Suppressor macrophage treated with lipopolysaccharide for 4 hours (primary cell): ENCODE measurements around the gene CD33.

Experiments
- DNase-seq: peaks from one replicate; pipeline ENCODE4 v3.0.0-alpha.2; 2020

Gene CD33

DNA sequence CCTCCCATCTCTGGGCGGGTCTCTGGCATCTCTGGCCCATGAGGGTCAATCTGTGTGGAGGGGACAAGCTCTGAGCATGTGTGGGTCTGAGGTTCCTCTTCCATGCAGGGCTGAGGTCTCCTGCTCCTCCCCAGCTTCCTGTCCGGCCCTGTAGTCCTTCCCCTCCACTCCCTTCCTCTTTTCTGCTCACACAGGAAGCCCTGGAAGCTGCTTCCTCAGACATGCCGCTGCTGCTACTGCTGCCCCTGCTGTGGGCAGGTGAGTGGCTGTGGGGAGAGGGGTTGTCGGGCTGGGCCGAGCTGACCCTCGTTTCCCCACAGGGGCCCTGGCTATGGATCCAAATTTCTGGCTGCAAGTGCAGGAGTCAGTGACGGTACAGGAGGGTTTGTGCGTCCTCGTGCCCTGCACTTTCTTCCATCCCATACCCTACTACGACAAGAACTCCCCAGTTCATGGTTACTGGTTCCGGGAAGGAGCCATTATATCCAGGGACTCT, at the start of gene CD33:
TSS of gene CD33 (plus strand) at position 183 of the 496 bp plus-strand sequence. CDS start at position 222, 39 bp downstream.
- peak; percentile 81 for DNase-seq

DNA sequence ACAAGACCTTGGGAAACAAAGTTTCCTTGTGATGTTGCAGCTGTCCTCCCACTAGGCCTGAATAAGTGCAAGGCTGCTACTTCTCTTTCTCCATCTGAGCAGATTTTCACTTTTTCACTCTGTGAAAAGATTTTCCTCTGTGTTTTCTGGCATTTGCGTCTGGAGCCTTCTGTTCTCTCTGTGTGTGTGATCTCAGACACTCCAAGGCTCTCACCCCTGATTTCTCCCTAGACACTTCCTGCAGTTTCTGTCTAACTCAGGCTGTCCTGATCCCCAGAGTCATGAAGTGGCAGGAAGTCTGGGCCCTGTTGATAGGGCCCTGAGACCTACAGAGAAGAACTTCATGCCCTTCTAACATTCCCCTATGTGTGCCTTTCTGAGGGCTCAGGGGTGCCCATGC, 45.6 kb upstream of the CD33 start:
- no peak for DNase-seq

DNA sequence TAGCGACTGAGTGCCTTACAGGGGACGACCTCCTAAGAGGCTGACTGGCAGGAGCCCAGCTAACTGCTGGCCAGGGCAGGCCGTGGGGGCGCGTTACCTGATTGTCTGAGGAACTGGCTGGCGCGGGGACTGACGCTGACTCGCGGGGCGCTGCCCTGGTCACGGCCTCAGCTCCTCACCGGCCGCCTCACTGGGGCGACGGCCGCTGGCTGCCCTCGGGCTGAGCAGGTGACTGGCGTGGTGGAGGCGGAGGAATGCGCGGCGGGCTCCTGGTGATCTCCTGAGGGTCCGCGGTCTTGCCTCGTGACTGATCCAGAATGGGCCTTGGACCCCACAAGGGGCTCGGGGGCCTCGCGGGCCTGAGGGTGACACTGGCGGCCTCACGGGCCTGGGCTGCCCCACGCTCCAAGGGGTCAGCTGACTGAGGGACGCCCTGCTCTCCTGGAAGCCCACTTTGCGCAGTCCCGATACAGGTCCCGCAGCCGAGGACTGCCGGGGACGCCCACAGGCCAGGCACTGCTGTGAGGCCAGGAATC, 43.4 kb upstream of the CD33 start:
- no peak for DNase-seq

DNA sequence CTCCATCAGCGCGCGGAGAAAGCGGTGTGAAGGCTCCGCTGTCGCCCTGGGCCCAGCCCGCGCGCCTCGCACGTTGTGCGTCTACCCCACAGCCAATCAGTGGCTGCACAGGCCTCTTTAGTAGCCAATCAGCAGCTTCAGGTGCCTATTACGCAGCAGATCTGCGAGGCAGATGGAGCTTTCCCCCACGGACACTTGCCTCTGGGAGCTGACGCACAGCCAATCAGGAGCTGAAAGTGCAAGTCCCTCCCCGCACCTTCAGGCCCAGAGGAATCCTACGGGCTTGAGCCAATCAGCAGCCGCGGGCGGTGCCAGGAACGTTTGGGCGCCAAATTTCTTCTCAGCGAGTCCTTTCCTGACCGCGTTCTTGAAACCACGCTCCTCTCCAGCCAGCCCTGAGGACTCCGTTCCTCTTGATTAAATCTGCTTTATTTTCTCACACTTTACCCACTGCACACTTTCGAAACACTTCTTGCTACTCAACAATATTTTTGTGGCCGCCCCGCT, 42.9 kb upstream of the CD33 start:
- peak; percentile 38 for DNase-seq

DNA sequence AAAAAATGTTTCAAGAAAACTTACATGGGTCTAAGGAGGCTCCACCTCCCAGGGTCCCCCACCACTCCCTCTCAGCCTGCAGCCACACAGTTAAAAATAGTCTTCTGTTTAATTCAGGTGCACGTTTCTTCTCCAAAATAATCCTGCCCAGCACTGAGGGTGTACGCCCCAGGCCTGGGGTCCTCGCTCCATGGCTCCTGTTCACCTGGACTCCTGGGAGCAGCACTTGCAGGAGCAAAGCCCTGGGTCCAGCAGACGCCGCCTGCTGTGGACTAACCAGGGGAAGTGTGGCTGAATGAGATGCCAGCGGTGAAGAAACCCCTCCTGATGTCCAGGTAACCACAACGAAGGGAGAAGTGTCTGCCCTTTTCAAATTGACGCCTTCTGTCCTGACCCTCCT, 41.3 kb upstream of the CD33 start:
- no peak for DNase-seq

DNA sequence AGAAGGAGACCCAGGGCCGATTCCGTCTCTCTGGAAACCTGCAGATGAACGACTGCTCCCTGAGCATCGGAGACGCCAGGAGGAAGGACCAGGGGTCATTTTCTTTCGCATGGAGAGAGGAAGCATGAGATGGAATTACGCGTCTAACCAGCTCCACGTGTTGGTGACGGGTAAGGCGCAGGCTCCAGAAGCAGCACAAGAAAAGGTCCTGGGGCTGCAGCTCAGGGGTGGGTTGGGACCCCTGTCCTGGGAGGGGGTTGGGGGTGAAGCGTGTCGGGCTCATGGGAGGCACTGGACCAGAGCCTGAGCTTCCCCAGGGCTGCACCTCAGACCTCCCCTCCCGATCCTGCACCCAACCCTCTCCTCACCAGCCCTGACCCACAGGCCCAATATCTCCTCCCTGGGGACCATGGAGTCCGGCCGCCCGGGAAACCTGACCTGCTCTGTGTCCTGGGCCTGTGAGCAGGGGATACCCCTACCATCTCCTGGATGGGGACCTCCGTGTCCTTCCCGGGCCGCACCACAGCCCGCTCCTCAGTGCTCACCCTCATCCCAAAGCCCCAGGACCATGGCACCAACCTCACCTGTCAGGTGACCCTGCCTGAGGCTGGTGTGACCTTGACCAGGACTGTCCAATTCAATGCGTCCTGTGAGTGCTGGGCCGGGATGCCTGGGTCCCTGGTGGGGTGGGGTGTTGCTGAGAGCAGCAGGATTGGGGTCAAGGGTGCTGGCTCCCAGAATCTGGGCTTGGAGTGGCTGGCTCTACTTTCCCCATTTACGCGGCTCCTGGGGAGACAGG, 39.6 kb upstream of the CD33 start:
- DNase-seq: no peak

DNA sequence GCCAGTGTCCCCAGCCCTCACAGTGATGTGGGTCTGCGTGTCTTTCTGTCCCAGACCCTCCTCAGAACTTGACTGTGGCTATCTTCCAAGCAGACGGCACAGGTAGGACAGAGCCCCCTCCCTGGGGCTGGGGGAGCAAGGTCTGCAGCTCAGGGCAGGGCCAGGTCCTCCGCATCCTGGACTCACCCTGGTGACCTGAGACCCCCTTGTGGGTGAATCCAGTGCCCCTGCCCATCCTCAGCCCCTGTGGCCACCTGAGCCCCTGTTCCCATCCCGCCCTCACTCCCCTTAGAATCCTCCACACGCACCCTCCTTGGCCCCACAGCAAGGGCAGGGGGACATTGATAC, 39.0 kb upstream of the CD33 start:
- no peak for DNase-seq

DNA sequence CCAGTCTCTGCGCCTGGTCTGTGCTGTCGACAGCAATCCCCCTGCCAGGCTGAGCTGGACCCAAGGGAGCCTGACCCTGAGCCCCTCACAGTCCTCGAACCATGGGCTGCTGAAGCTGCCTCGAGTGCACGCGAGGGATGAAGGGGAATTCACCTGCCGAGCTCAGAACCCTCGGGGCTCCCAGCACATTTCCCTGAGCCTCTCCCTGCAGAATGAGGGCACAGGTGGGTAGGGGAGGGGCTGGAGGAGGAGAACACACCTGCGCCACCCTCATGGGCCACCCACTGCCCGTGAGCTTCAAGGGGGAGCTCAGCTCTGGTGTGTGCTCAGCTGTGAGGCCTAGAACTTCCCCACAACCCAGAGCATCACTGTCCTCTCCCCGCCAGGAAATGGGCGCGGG, 38.6 kb upstream of the CD33 start:
- DNase-seq: no peak

DNA sequence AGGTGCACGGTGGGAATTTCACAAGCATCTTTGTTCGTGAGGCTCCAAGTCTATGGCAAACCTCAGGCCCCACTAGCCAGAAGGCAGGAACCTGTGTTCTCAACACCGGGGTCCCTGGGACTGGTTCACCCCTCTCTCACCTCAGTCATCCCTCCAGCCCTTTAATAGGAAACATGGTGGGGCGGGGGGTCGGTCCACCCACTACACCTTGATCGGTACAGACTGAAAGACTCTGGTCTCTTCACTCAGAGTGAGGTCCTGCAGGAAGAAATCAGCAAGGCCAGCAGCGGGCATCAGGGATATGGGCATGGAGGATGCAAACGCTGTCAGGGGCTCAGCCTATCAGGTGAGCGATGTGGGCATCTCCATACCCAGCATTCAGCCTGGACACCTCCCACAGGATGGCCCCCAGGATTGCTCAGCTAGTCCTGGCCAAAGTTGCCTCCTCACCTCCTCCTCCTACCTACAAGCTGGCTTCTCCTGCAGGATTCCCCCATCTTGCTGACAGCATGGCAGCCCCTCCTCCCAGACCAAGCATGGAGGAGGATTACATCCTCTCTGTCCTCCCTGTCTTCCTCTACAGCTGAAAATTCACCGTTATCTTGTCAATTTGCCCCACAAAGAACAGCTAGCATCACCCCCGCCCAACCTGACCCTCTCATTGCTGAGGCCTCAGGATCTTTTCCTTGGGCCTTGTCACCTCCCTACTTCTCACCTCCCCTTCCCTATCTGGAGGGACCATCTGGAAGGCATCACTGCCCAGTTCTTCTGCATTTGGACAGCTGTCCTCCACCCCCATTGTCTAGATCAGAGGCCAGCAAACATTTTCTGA, 37.3 kb upstream of the CD33 start:
- DNase-seq: no peak

DNA sequence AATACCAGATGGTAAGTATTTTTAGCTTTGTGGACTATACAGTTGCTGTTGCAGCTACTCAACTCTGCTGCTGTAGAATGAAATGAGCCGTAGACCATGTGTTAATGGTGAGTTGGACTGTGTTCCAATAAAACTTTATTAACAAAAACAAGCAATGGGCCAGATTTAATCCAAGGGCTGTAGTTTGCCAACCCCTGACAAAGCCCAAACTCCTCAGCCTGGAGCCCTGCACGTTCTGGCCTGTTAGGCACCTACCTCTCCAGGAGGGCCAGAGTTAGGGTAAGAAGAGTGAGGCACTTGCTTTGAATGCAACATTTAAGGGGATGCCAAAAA, 36.7 kb upstream of the CD33 start:
- DNase-seq: no peak

DNA sequence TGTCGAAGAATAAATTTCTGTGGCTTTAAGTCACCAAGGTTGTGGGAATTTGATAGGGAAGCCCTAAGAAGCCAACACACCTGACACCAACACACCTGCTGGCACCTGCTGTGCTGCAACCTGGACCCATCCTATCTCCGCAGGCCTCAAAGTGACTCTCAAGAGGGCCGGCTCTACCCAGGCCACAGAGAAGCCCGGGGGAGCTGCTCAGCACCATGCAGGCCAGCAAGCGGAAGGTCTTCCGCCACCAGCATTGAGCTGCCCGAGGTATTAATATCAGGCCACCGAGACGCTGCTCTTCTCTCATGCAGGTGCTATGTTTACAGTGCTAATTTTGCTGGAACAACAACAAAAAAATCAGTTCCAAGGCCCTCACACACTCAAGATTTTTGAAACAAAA, 32.2 kb upstream of the CD33 start:
- DNase-seq: no peak

DNA sequence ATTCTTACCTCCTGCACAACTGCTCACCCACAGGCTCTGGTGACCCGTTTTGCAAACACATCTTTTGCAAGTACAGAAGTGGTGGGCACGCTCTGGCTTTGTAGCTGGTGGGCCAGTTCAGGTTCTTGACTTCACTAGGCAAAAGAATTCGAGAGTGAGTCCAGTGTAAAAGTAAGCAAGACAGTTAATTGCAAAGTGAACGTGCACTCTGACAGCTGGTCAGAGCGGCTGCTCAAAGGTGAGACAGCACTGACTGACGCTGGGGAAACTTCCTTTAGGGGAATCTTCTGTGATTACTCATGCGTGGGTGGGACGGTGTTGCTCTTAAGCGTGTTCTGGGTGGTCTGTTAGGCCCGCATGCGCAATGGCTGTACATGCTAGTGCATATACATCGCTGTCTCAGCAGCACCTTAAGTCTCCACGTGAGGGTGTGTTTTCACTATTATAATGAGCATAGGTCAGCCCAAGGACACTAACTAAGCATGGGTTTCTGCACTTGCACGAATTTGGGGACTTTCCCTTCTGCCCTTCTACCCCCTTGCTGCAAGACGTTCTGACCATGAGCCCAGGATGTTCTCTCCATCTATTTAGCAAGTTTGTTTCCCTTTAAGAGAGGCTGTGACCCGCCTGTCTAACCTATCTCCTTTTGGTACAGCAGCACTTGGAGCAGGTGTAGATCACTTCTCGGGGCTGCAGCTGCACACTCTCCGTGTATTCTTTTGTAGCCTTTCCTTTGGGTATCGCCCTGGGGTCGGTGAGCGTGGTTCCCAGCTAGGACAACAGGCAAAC, 30.2 kb upstream of the CD33 start:
- DNase-seq: no peak

DNA sequence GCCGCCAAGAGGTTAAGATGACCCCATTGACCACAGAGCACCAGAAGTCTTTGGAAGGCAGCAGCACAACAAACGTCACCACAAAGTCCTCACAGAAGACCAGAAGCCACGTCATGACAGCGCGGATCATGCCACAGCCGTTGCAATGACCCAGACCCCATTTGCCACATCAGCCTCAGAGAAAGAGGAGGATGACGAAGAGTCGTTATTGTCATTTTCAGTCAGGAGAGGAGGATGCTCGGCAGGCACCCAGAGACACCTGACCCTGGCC, 29.6 kb upstream of the CD33 start:
- DNase-seq: no peak

DNA sequence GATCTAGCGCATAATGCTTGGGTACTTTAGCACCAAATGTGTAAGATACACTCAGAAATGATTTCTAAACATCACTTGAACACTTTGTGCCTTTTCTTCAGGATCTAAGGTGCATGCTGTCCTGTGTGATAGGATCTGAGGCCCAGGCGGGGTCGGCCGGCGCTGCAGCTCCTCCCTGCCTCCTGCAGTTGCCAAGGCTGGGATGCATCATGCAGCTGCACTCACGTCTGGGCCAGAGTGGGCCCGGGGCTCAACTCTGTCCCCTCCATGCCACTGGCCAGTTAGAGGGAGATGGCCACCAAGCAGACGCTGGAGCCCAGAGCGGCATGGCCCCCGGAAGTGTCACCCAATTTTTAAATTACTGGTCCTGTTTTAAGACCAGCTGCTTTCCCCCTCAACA, 29.3 kb upstream of the CD33 start:
- no peak for DNase-seq

DNA sequence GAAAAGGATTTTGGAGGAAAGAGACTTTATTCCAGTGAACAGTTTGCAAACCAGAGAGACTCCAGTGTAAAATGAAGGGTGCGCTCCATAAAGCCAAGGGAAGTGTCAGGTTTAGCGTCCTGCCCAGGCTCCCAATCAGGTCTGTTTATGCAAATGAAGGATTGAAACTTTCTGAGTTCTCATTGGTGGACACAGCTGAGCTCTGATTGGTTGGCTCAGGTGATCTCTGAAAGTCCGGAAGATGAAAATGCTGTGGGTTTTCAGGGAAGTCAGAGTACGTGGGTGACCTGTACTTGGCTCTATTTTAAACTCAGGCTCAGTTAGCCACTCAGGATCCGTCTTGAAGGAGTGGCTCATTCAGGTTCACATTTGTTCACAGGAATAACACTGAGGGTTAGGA, 28.7 kb upstream of the CD33 start:
- DNase-seq: no peak

DNA sequence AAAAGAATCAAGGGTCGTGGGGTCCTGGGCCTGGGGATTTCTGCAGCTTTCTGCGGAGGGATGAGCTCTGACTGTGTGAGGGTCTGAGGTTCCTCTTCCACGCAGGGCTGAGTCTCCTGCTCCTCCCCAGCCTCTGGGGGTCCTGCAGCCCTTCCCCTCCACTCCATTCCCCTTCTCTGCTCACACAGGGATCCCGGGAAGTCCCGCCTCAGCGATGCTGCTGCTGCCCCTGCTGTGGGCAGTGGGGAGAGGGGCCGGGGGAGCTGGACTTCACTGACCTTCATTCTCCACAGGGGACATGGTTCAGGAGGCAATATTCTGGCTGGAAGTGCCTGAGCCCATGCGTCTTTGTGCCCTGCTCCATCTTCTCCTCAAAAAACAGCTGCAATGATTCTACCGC, 26.2 kb upstream of the CD33 start:
- DNase-seq: no peak

DNA sequence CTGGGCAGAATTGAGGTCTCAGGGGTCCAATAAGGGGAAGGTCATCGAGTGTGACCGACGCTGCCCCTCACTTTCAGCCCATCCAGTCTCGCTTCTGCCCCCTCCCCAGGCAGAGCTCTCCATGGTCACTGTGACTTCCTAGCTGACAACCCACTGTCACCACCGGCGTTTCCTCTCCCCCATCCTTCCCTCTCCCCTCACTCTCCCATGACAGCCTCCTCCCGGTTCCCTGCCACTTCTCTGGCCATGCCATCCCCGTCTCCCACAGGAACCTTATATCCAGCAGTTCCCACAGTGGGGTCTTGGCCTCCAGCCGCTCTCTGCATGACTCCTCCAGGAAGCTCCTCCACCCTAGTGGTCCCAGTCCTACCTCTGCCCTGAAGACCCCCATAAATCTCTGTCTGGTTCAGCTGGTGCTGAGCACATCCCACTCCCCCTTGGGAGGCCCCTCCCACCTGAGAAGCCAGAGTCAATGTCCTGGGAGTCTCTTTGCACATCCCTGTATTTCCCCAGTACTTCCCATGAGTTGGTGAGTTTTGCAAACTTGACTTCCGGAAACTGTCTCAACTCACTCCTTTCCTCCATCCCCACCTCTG, 24.7 kb upstream of the CD33 start:
- no peak for DNase-seq

DNA sequence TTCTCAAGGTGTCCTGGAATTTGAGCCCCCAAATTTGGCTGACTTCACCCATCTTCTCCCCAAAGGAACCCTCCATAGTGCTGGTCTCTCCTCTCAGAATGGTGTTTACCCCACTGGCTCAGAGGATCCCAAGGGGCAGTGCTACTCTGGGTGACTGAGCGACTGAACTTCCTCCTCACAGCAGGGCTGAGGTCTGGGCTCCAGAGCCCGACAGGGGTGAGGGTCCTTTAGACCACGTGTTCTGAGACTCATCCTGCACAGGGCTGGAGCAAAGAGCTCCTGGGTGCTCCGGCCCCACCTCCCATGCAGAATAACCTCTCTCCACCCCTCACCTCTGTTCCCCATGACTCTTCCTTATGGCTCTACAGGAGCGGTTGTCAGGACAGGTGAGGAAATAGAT, 23.2 kb upstream of the CD33 start:
- no peak for DNase-seq

DNA sequence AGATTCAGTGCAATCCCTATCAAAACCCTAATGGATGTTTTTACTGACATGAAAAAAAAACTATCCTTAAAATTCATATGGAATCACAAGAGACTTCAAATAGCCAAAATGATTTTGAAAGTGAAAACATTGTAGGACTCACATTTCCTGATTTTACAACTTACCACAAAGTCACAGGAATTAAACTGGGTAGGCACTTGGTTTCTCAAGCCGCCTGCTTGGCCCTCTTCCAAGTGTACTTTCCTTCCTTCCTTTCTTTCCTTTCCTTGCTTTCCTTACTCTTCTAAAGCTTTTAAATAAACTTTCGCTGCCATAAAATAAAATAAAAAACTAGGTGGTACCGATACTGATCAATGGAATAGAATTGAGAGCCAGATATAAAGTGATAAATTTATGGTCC, 21.0 kb upstream of the CD33 start:
- DNase-seq: peak; percentile 77

DNA sequence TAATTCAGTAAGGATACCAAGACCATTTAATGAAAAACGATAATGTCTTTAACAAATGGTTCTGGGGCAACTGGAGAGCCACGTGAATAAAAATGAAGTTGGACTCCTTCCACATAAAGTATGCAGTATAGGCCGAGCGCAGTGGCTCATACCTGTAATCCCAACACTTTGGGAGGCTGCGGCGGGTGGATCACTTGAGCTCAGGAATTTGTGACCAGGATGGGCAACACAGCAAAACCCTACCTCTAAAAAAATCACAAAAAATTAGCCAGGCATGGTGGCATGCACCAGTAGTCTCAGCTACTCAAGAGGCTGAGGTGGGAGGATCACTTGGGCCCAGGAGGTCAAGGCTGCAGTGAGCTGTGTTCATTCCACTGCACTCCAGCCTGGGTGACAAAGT, 20.6 kb upstream of the CD33 start:
- no peak for DNase-seq

DNA sequence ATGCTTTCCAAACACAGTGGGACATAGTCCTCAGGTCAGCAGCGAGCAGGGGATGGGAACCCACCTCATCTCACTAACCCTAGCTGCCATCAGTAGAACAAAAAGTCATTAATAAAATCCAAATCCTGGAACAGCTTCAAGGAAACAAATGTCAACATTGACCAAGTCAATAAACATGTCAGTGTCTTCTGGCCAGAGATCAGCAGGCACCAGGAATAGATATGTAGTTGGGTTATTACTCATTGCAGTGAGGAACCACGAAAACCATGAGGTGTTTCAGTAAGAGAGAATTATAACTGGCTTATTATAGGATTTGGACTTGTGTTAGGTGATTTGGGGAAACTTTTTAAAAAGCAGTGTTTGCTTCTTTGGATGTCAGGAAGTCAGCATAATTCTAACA, 17.1 kb upstream of the CD33 start:
- no peak for DNase-seq

DNA sequence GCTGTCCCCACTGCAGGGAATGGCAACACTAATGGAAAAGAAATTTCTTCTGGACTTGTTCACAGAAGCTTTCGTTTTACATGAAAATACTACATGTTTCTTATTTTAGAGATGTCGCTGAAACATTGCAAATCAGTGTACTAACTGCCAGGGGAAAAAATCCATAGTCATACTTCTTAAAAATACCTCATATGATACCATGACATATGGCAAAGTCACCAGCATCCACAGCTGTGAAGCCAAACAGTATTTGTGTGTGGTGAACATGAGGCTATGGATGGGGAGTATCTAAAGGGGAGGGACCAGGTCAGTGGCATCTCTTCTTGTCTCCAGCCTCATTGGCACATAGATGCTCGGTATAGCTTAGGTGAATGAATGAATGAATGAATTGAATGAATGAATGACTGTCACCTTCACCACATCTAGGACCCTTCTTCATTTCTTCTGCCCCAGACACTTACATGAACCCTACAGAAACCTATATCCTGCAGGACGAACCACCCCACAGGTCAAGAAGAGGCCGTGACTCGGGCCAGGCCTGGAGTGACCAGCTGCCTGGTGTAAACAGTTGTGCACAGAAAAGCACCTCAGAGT, 14.6 kb upstream of the CD33 start:
- DNase-seq: no peak
